Cerebellar cortex (tissue), 1 donor: ENCODE data around the gene MYMK.
A peak's percentile ranks its signal among the peaks of the same experiment; 100 is the strongest.

Experiments
- DNase-seq: peaks from one replicate; pipeline ENCODE4 v3.0.0-alpha.2; 2015; ENCODE audit warnings: low spot score

MYMK gene

GRCh38 chr9:133558191-133559126, 33.7 kb upstream of the MYMK start:
- DNase-seq, result no peak

GRCh38 chr9:133557581-133557980, 32.8 kb upstream of the MYMK start:
- DNase-seq, result no peak

- DNase-seq, result no peak
Observed at GRCh38 chr9:133556354-133556753, 31.6 kb upstream of the MYMK start.

GRCh38 chr9:133554729-133555128, 30.0 kb upstream of the MYMK start:
- no peak for DNase-seq

- no peak for DNase-seq
Observed at GRCh38 chr9:133553973-133554713, 29.4 kb upstream of the MYMK start.

- DNase-seq, result no peak
Observed at GRCh38 chr9:133553123-133553522, 28.4 kb upstream of the MYMK start.

- no peak for DNase-seq
Observed at GRCh38 chr9:133552236-133552635, 27.5 kb upstream of the MYMK start.

GRCh38 chr9:133551446-133551845, 26.7 kb upstream of the MYMK start:
- DNase-seq, result no peak

GRCh38 chr9:133547116-133547515, 22.4 kb upstream of the MYMK start:
- no peak for DNase-seq

GRCh38 chr9:133546287-133546680, 21.5 kb upstream of the MYMK start:
- no peak for DNase-seq

GRCh38 chr9:133545494-133546286, 20.9 kb upstream of the MYMK start:
- DNase-seq, result no peak

- DNase-seq, result no peak
Observed at GRCh38 chr9:133543772-133544467, 19.2 kb upstream of the MYMK start.

GRCh38 chr9:133542002-133542401, 17.2 kb upstream of the MYMK start:
- DNase-seq, result no peak

GRCh38 chr9:133540698-133541025, 15.9 kb upstream of the MYMK start:
- no peak for DNase-seq

GRCh38 chr9:133539991-133540697, 15.4 kb upstream of the MYMK start:
- DNase-seq, result no peak

- DNase-seq, result no peak
Observed at GRCh38 chr9:133538851-133539833, 14.4 kb upstream of the MYMK start.

- DNase-seq, result no peak
Observed at GRCh38 chr9:133538176-133538575, 13.4 kb upstream of the MYMK start.

- DNase-seq, result no peak
Observed at GRCh38 chr9:133537257-133537656, 12.5 kb upstream of the MYMK start.

- peak; percentile 77 for DNase-seq
Observed at GRCh38 chr9:133536536-133536935, 11.8 kb upstream of the MYMK start.

GRCh38 chr9:133536080-133536479, 11.3 kb upstream of the MYMK start:
- DNase-seq, result no peak
